ENCODE data around the gene ZNF26.
A peak's percentile ranks its signal among the peaks of the same experiment; 100 is the strongest.

ZNF26 gene

DNA sequence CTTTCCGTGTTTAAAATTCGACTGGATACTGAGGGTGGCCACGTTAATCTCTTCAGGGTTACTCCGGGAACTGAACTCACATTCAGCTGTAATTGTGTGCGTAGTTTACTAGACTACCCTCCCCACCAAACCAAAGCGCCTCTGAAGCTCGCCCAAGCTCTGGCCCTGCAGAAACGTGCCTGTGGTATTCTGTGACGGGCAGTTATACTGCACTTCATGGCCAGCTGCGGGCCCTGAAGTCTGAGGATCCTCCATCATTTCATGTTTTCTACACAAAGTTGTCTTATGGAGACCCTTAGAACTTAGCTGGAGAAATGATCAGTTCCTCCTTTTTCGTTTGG, 688 bp downstream of the ZNF26 start:
- H3K4me3 ChIP-seq (ENCODE audit: low read depth, low read length) = peak overlapping the region; percentile 66
- TF ChIP-seq, protein P1, sequence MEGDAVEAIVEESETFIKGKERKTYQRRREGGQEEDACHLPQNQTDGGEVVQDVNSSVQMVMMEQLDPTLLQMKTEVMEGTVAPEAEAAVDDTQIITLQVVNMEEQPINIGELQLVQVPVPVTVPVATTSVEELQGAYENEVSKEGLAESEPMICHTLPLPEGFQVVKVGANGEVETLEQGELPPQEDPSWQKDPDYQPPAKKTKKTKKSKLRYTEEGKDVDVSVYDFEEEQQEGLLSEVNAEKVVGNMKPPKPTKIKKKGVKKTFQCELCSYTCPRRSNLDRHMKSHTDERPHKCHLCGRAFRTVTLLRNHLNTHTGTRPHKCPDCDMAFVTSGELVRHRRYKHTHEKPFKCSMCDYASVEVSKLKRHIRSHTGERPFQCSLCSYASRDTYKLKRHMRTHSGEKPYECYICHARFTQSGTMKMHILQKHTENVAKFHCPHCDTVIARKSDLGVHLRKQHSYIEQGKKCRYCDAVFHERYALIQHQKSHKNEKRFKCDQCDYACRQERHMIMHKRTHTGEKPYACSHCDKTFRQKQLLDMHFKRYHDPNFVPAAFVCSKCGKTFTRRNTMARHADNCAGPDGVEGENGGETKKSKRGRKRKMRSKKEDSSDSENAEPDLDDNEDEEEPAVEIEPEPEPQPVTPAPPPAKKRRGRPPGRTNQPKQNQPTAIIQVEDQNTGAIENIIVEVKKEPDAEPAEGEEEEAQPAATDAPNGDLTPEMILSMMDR (IDR thresholded peaks at IDR 0.05; ENCODE audit: low read depth, low read length) = no peak
- peak; percentile 12 for DNase-seq (ENCODE audit: low read depth, low spot score)
- in situ Hi-C loops (cut with HindIII; ENCODE audit: low sequenced_read_pairs) = no loop called here

DNA sequence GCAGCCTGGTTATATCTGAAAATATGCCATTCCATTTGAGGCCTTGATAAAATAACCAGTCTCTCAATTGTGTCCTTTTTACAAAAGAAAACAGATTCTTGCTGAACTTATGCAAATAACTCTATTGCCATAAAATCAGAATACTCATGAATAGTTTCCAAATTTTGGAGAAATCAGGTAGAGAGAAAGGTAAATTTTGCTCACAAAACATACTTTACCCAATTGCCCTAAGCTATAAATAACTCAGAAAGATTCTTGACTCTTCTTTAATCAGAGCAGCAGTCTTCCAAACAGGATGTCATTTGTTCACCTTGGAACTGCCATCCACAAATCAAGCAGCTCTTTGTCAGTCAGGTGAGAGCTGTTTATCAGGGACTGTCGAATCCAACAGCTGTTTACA, 12.6 kb downstream of the ZNF26 start:
- DNase-seq (ENCODE audit: low read depth, low spot score) = no peak
- H3K4me3 ChIP-seq (ENCODE audit: low read depth, low read length) = no peak overlapping the region
- TF ChIP-seq, protein P1 (IDR thresholded peaks at IDR 0.05; ENCODE audit: low read depth, low read length) = no peak
- in situ Hi-C loops (cut with HindIII; ENCODE audit: low sequenced_read_pairs) = no loop called here

DNA sequence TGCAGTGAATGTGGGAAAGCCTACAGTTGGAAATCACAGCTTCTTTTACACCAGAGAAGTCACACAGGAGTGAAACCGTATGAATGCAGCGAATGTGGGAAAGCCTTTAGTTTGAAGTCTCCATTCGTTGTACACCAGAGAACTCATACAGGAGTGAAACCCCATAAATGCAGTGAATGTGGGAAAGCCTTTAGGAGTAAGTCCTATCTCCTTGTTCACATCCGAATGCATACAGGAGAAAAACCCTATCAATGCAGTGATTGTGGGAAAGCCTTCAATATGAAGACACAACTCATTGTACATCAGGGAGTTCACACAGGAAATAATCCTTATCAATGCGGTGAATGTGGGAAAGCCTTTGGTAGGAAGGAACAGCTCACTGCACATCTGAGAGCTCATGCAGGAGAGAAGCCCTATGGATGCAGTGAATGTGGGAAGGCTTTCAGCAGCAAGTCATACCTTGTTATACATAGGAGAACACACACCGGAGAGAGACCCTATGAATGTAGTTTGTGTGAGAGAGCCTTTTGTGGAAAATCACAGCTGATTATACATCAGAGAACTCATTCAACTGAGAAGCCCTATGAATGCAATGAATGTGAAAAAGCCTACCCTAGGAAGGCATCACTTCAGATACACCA, 24.6 kb downstream of the ZNF26 start:
- H3K4me3 ChIP-seq (ENCODE audit: low read depth, low read length) = no peak overlapping the region
- TF ChIP-seq, protein P1 (IDR thresholded peaks at IDR 0.05; ENCODE audit: low read depth, low read length) = no peak
- no peak for DNase-seq (ENCODE audit: low read depth, low spot score)
- in situ Hi-C loops (cut with HindIII; ENCODE audit: low sequenced_read_pairs) = no loop called here

DNA sequence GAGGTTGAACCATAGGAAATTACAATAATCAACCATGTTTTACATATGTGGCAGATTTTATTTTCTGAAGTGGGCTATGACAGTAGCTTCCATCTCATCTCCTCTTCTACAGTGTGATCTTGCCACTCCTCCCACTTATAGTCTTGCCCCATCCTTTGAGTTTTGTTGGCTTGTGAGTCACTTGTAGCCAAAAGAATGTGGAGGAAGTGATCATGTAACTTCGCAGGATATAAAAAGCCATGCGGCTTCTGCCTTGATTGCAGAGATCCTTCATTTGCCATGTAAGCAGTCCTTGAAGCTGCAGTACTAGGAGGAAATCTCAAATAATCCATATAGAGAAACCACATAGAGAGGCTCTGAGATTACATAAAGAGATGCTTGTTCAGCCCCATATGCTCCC, 37.4 kb downstream of the ZNF26 start:
- TF ChIP-seq, protein P1 (IDR thresholded peaks at IDR 0.05; ENCODE audit: low read depth, low read length) = no peak
- no peak overlapping the region for H3K4me3 ChIP-seq (ENCODE audit: low read depth, low read length)
- in situ Hi-C loops (cut with HindIII; ENCODE audit: low sequenced_read_pairs) = no loop called here
- no peak for DNase-seq (ENCODE audit: low read depth, low spot score)

DNA sequence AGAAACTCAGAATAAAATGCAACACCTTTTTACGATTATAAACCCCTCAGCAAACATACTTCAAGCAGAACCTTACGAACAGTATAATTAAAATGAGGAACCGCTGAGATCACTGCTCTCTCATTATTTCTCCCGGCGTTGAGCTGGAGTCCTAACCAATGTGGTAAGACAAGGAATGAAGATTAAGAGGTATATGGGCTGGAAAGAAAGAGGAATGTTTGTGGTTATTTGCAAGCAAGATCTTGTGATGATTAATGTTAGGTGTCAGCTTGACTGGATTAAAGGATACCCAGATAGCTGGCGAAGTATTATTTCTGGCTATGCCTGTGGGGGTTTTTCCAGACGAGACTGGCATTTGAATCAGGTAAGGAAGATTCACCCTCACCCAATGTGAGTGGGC, 40.8 kb downstream of the ZNF26 start:
- no peak for DNase-seq (ENCODE audit: low read depth, low spot score)
- H3K4me3 ChIP-seq (ENCODE audit: low read depth, low read length) = no peak overlapping the region
- TF ChIP-seq, protein P1 (IDR thresholded peaks at IDR 0.05; ENCODE audit: low read depth, low read length) = no peak
- in situ Hi-C loops (cut with HindIII; ENCODE audit: low sequenced_read_pairs) = no loop called here

DNA sequence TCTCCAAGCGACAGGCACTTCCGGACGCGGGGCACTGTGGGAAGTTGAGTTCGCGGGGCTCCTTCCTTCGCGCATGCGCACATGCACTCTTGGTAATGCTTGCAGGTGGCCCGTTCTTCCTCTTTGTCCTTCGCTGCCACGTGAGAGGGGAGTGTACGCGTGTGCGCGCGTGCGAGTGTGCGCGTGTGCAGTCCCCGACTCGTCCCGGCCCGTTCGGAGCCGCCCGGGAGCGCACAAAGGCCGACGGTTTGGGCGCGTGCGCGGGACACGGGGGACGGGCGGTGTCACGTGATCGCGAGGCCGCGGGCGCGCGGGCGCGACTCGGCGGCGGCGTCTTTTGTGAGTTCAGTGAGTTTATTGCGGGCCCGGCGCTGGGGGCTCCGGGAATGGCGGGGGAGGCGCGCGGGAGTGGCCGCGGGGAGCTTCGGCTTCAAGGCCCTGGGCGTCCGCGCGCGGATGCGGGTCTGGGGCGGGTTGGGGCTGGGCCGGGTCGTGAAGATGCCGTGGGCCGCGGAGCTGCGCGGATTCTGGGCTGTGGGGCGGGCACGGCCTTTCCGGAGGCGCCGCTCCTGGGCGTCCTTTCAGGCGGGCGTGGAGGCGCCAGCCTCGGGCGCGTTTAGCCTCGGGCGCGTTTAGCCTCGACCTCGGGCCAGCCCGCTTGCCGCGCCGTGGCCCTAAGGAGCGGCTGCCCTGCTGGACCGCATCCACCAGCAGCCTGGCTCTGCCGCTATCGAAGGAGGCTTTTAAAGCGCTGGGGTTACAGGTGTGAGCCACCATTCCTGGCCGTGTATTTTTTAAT, 51.2 kb downstream of the ZNF26 start, which contains the start of gene ZNF84:
TSS of gene ZNF84 (plus strand) at position 303 of the 799 bp plus-strand sequence. CDS start 3,959 bp downstream, outside the sequence.
- peak within 1 kb of the TSS; percentile 81 for H3K4me3 ChIP-seq (ENCODE audit: low read depth, low read length)
- in situ Hi-C loops (cut with HindIII; ENCODE audit: low sequenced_read_pairs) = no loop called here
- peak; percentile 98 for DNase-seq (ENCODE audit: low read depth, low spot score)
- TF ChIP-seq, protein P1 (IDR thresholded peaks at IDR 0.05; ENCODE audit: low read depth, low read length) = no peak

Measured in astrocyte of the spinal cord (primary cell).